Activated CD4-positive, alpha-beta memory T cell treated with anti-CD3 and anti-CD28 coated beads for 36 hours (primary cell): ENCODE measurements around the gene CCDC169. TPM values are rescaled to one million over a fixed set of nuclear protein-coding genes. Genes with fewer than 3 reads are reported as not detected.
A peak's percentile ranks its signal among the peaks of the same experiment; 100 is the strongest.
"Not testable (repeated sequence)": the region's sequence is repeated elsewhere in the genome, so short reads cannot be mapped to it uniquely, and the experiment has no call there.

ENCODE experiments used
- CTCF ChIA-PET: fragments of 350-600 bp; sonication (Branson Sonifier 250); formaldehyde crosslinking; loops from one replicate; lab custom pipeline; 2021; ENCODE audit warnings: antibody characterized with exemption, inconsistent platforms; lab: Charles Lee
- POLR2A ChIA-PET: fragments of 350-600 bp; sonication (Branson Sonifier 250); formaldehyde crosslinking; loops from one replicate; lab custom pipeline; 2021; ENCODE audit warnings: antibody characterized with exemption; lab: Charles Lee
- DNase-seq: peaks from one replicate; pipeline ENCODE4 v3.0.0-alpha.2; 2020
- H3K27ac Mint-ChIP-seq: one replicate; pipeline ENCODE4 v1.8.0; 2021; ENCODE audit warnings: mixed read lengths
- H3K27me3 Mint-ChIP-seq: one replicate; pipeline ENCODE4 v1.8.0; 2021; ENCODE audit warnings: mixed read lengths
- H3K36me3 Mint-ChIP-seq: one replicate; pipeline ENCODE4 v1.8.0; 2021; ENCODE audit warnings: mixed read lengths
- H3K4me1 Mint-ChIP-seq: one replicate; pipeline ENCODE4 v1.8.0; 2021; ENCODE audit warnings: low read depth, mixed read lengths
- H3K4me3 Mint-ChIP-seq: one replicate; pipeline ENCODE4 v1.8.0; 2021; ENCODE audit warnings: mild to moderate bottlenecking, mixed read lengths
- H3K9me3 Mint-ChIP-seq: one replicate; pipeline ENCODE4 v1.8.0; 2021; ENCODE audit warnings: mixed read lengths
- intact Hi-C: fragments of 100-400 bp; cut with micrococcal nuclease; formaldehyde crosslinking; loops from one replicate; pipeline ENCODE4 v1.15.1; 2023
- total RNA-seq, 2 experiments: library from RNA; stranded (reverse); gene quantifications; one replicate each; pipeline ENCODE4 v1.2.3, GENCODE V29; 2021

The CCDC169 gene
- total RNA-seq, 2 experiments from 2014 or later: 0.69 to 1.1 TPM

DNA sequence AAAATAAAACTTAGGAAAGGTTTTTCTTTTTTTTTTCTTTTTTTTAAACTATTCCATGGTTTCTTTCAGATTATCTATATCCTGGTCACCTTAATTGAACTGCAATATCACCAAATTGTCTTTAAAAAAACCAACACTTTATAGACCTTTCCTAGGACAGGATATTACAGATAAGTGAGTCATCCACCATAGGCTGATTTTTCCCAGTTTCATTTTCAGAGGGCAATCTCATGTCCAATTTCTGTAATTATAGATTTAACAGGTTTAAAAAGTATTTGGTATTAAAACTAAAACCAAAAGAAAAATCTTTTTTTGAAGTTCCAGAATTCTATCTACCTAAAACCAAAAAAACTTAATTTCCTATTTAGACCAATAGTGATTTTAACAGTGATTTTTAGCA is 35.4 kb upstream of the CCDC169 start:
- H3K9me3 Mint-ChIP-seq: no peaks in the 10 kb centered on the region
- peaks cover 31% of the 10 kb centered on the region for H3K4me1 Mint-ChIP-seq
- peaks cover 16% of the 10 kb centered on the region for H3K36me3 Mint-ChIP-seq
- no peak overlapping the region for H3K27ac Mint-ChIP-seq
- H3K27me3 Mint-ChIP-seq: no peaks in the 10 kb centered on the region
- no peak for DNase-seq
- intact Hi-C loops: no loop called here
- no peak overlapping the region for H3K4me3 Mint-ChIP-seq
- CTCF ChIA-PET: no interaction called here
- POLR2A ChIA-PET: no interaction called here

DNA sequence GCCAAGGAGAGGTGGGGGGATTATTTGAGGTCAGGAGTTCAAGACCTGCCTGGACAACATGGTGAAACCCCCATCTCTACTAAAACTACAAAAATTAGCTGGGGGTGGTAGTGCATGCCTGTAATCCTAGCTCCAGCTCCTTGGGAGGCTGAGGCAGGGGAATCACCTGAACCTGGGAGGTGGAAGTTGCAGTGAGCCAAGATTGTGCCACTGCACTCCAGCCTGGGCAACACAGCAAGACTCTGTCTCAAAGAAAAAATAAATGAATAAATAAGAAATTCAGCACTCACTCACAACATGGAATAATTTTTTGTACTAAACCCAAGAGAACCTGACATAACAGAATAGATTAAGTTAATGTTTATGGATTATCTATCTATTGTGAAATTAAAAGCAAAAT is 34.6 kb upstream of the CCDC169 start:
- POLR2A ChIA-PET: not testable (repeated sequence)

DNA sequence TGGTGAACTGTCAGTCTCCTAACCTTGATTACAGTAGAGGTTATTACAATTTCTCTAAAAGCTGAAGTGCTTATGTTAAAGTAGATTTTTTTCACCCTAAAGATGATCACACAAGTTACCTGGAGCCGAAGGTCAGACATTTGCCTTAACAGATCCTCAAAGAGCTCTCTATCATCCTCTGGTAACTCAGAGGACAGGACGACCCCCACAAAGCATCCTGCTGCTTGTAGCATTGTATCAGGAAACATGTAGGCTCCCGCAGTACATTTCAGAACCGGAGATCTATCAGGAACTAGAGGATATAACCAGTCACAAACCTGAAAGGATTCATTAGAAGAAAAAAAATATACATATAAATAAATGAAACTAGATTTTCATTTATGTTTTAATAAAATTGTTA is 33.7 kb upstream of the CCDC169 start:
- Mint-ChIP-seq H3K27ac (no peak overlapping the region), H3K9me3 (no peaks in the 10 kb centered on the region), H3K4me1 (peaks cover 17% of the 10 kb centered on the region), H3K4me3 (no peak overlapping the region), H3K36me3 (peaks cover 24% of the 10 kb centered on the region), H3K27me3 (no peaks in the 10 kb centered on the region)
- CTCF ChIA-PET: interaction anchor here (1.0 kb wide), 1 partner anchor 49 kb away, joined by 4 read pairs; no protein-coding TSS in a partner anchor
- intact Hi-C loops: no loop called here
- POLR2A ChIA-PET: no interaction called here
- DNase-seq: no peak

More for the DNA sequence above, 34.6 kb upstream of the CCDC169 start:
- H3K9me3 Mint-ChIP-seq, H3K27me3 Mint-ChIP-seq, DNase-seq, CTCF ChIA-PET, H3K4me3 Mint-ChIP-seq, intact Hi-C loops, H3K27ac Mint-ChIP-seq: not testable (repeated sequence)
- Mint-ChIP-seq H3K36me3 (peaks cover 20% of the 10 kb centered on the region), H3K4me1 (peaks cover 26% of the 10 kb centered on the region)

DNA sequence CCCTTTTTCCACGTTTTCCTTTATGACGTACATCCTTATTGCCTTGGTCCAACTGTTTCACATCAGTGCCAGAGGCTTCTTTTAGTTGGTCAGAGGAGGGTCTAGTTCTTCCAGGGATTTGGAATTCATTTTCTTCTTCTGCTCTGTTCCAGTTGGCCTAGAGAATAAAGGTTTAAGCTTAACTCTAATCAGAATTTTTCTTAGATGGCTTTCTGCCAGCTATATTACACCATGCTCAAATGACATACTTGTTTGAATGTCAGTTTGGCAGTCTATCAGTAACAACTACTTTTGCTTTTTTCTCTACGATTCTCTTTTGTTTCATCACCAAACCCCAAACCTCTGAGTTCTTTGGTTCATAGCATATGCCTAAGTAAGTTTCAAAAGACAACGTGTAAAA is 31.7 kb upstream of the CCDC169 start:
- Mint-ChIP-seq H3K36me3 (peaks cover 29% of the 10 kb centered on the region), H3K4me1 (peaks cover 11% of the 10 kb centered on the region), H3K4me3 (no peak overlapping the region), H3K27ac (no peak overlapping the region), H3K27me3 (no peaks in the 10 kb centered on the region), H3K9me3 (no peaks in the 10 kb centered on the region)
- intact Hi-C loops: no loop called here
- ChIA-PET CTCF (interaction anchor here (1.8 to 2.3 kb wide), 2 partner anchors 18 to 46 kb away, joined by 5 to 7 read pairs; no protein-coding TSS in a partner anchor), POLR2A (no interaction called here)
- DNase-seq: no peak

DNA sequence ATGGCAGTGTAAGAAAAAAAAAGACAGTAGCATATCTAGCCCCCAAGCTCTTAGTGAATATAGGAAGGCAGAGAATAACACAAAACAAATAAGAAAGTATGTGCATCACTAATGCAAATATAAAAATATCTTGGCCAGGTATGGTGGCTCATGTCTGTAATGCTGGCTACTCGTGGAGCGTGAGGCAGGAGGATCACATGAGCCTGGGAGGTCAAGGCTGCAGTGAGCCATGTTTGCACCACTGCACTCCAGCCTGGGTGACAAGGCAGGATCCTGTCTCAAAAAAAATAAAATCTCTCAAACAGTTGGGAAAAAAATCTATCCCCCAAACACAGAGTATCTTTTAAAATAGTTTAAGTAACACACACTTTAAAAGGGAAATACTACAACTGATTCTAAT is 31.2 kb upstream of the CCDC169 start:
- no peak overlapping the region for H3K4me3 Mint-ChIP-seq
- H3K4me1 Mint-ChIP-seq: peaks cover 5% of the 10 kb centered on the region
- ChIA-PET CTCF (interaction anchor here (2.3 kb wide), 1 partner anchor 46 kb away, joined by 7 read pairs; no protein-coding TSS in a partner anchor), POLR2A (no interaction called here)
- DNase-seq: no peak
- H3K27me3 Mint-ChIP-seq: no peaks in the 10 kb centered on the region
- intact Hi-C loops: no loop called here
- no peak overlapping the region for H3K27ac Mint-ChIP-seq
- H3K36me3 Mint-ChIP-seq: peaks cover 30% of the 10 kb centered on the region
- H3K9me3 Mint-ChIP-seq: no peaks in the 10 kb centered on the region

DNA sequence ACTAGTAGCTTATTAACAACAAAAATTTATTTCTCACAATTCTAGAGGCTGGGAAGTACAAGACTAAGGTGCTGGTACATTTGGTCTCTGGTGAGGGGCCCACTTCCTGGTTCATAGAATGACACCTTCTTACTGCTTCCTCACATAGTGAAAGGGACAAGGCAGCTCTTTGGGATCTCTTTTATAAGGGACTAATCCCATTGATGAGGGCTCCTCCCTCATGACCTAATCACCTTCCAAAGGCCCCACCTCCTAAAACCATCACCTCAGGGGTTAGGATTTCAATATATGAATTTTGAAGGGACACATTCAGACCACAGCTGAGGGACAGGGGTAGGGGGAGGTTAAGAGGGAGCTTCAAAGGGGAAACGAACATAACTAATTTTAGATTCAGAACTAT is 28.3 kb upstream of the CCDC169 start:
- H3K4me1 Mint-ChIP-seq: no peaks in the 10 kb centered on the region
- no peaks in the 10 kb centered on the region for H3K27me3 Mint-ChIP-seq
- DNase-seq: no peak
- POLR2A ChIA-PET: no interaction called here
- H3K4me3 Mint-ChIP-seq: no peak overlapping the region
- H3K27ac Mint-ChIP-seq: no peak overlapping the region
- no peaks in the 10 kb centered on the region for H3K9me3 Mint-ChIP-seq
- intact Hi-C loops: no loop called here
- CTCF ChIA-PET: no interaction called here
- H3K36me3 Mint-ChIP-seq: peaks cover 28% of the 10 kb centered on the region

DNA sequence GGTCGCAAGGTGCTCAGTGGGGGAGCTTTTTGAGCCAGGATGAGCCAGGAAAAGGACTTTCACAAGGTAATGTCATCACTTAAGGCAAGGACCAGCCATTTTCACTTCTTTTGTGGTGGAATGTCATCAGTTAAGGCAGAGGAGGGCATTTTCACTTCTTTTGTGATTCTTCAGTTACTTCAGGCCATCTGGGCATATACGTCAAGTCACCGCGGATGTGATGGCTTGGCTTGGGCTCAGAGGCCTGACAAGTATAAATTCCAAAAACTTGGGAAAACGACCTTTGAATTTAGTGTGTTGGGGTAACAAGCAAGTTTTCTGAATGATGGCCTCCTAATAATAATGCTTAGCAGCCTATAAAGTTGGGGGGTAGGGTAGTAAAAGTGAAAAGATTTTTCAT is 27.3 kb upstream of the CCDC169 start:
- peaks cover 28% of the 10 kb centered on the region for H3K36me3 Mint-ChIP-seq
- H3K27ac Mint-ChIP-seq, H3K27me3 Mint-ChIP-seq, CTCF ChIA-PET, intact Hi-C loops, H3K4me1 Mint-ChIP-seq, DNase-seq, POLR2A ChIA-PET, H3K9me3 Mint-ChIP-seq, H3K4me3 Mint-ChIP-seq: not testable (repeated sequence)

DNA sequence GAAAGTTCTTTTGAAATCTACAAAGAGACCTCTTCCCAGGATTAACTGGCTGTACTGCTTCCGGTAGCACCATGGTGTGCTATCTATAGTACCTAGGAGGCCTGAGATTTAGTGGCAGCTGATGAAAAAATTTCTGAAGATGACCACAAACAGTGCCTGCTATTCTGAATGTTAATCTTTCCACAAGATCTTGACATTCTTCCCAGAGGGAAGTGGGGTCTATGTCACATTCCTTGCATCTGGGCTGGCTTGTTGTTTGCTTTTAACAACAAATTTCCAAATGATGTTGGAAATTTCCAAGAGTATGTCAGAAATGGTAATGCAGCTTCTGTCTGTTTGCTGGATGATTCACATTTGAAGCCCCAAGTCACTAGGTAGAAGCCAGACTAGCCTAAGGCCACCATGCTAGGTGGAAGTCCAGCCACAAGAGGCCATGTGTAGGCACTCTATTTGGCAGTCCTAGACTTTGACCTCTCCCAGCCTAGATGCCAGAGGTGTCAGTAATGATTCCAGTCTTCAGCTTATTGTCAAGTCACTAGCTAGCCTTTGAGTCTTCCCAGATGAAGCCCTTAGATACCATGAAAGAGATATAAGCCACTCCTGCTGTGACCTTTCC is 26.4 kb upstream of the CCDC169 start:
- POLR2A ChIA-PET: no interaction called here
- no peak overlapping the region for H3K4me3 Mint-ChIP-seq
- H3K9me3 Mint-ChIP-seq: no peaks in the 10 kb centered on the region
- no peaks in the 10 kb centered on the region for H3K4me1 Mint-ChIP-seq
- CTCF ChIA-PET: no interaction called here
- no peak overlapping the region for H3K27ac Mint-ChIP-seq
- DNase-seq: no peak
- no peaks in the 10 kb centered on the region for H3K27me3 Mint-ChIP-seq
- peaks cover 22% of the 10 kb centered on the region for H3K36me3 Mint-ChIP-seq
- intact Hi-C loops: no loop called here

DNA sequence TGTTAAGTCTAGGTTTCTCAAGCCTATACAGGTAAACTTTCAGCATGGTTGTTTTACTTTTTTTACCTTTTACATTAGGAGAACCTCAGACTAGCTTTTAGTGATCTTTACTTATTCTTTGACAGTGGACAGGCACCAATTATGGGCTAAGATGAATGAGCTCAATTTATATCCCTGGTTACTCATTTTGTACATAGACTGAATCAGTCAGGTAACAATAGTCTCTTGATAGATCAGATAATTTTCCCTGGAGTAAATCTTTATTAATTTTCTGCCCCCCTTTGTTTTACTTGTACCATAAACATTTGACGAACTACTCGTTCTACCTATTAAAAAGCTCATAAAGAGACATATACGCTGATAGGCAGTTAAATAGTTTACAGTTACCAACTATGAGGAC is 25.8 kb upstream of the CCDC169 start:
- H3K4me3 Mint-ChIP-seq: no peak overlapping the region
- H3K9me3 Mint-ChIP-seq: no peaks in the 10 kb centered on the region

DNA sequence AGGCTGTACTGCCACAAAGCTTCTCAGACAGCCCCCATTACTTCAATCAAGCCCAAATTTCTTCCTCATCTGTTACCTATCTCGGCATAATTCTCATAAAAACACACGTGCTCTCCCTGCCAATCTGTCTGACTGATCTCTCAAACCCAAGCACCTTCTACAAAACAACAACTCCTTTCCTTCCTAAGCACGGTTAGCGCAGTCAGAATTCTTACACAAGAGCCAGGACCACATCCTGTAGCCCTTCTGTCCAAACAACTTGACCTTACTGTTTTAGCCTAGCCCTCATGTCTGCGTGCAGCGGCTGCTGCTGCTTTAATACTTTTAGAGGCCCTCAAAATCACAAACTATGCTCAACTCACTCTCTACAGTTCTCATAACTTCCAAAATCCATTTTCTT is 22.2 kb upstream of the CCDC169 start:
- H3K27ac Mint-ChIP-seq, H3K4me3 Mint-ChIP-seq, DNase-seq, intact Hi-C loops, H3K9me3 Mint-ChIP-seq, H3K27me3 Mint-ChIP-seq, H3K36me3 Mint-ChIP-seq, POLR2A ChIA-PET, CTCF ChIA-PET, H3K4me1 Mint-ChIP-seq: not testable (repeated sequence)

More for the DNA sequence above, 25.8 kb upstream of the CCDC169 start:
- Mint-ChIP-seq H3K27me3 (no peaks in the 10 kb centered on the region), H3K36me3 (peaks cover 18% of the 10 kb centered on the region), H3K27ac (no peak overlapping the region), H3K4me1 (no peaks in the 10 kb centered on the region)
- intact Hi-C loops: no loop called here
- POLR2A ChIA-PET: no interaction called here
- no peak for DNase-seq
- CTCF ChIA-PET: no interaction called here

DNA sequence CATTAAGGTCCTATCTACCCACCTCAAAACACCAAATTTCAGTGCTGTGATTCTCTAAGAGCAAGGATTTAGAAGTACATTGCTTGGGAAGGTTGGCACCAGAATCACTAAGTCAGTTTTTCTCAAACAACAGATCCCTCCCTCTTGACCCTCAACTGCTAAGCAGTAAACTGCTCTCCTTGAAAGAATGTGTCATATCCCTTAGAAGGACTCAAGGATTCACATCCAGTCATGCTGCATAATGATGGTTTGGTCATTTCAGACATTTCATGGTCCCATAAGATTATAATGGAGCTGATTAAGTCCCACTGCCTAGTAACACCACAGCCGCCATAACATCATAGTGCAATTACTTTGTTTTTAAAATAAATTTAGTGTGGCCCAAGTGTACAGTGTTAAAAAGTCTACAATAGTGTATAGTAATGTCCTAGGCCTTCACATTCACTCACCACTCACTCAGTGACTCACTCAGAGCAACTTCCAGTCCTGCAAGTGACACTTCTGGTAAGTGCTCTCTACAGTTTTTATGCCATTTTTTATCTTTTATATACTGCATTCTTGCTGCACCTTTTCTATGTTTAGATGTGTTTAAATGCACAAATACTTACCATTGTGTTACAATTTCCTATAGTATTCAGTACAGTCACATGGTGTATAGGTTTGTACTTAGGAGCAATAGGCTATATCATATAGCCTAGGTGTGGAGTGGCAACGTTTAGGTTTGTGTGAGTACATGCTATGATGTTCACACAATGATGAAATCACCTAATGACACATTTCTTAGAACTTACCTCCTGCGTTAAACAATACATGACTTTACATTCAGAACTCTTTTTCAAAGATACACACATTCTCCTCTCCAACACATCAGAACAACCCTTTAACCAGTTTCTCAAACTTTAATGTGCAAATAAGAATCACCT is 15.7 kb upstream of the CCDC169 start:
- Mint-ChIP-seq H3K4me3 (no peak overlapping the region), H3K4me1 (peaks cover 1% of the 10 kb centered on the region), H3K27me3 (no peaks in the 10 kb centered on the region), H3K36me3 (peaks cover 26% of the 10 kb centered on the region), H3K27ac (peak overlapping the region; percentile 20), H3K9me3 (no peaks in the 10 kb centered on the region)
- POLR2A ChIA-PET: interaction anchor here (1.1 kb wide), 1 partner anchor 33 kb away, joined by 3 read pairs; the partner anchor contains the start of gene SPART
- intact Hi-C loops: no loop called here
- CTCF ChIA-PET: no interaction called here
- DNase-seq: no peak

DNA sequence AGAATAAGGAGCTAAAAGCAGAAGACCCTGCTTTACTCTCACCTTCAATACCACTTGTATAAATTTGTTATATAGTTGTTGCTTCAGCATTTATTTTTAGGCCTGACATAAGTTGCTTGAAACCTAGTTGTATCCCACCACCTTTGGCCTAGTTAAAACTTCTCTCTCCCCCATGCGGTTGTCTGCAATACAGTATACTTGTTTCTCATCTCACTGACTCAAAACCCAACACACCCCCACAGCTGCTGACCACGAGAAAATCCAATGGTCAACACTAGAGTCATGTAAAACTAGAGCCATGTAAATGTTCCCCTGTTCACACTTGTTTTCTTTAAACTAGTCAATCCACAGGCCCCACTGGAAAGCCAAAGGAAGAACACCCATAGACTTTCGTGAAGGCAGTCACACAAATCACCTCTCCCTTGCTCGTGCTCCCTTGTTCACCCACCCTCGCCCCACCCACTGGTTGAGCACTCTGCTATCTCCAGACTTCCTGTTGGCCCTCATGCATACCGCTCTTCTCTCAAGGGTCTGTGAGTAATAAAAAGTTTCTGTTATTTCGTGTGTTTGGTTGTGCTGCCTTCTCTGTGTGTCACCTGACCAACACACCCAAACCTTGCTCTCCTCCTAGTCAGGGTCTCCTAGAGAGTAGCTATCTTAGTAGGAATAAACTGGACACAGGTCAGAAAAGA is 12.9 kb upstream of the CCDC169 start:
- Mint-ChIP-seq H3K27me3 (no peaks in the 10 kb centered on the region), H3K4me1 (peaks cover 1% of the 10 kb centered on the region), H3K9me3 (no peaks in the 10 kb centered on the region), H3K4me3 (no peak overlapping the region), H3K27ac (no peak overlapping the region), H3K36me3 (peaks cover 26% of the 10 kb centered on the region)
- intact Hi-C loops: no loop called here
- DNase-seq: no peak
- CTCF ChIA-PET: no interaction called here
- POLR2A ChIA-PET: no interaction called here
